GM12864 (cell line): ENCODE measurements around the gene DNPEP.

Experiments
- DNase-seq: peaks from one replicate; pipeline ENCODE4 v3.0.0-alpha.2; 2011; ENCODE audit warnings: low read depth
- H3K4me3 ChIP-seq: 2 replicates; pipeline ENCODE4 v1.5.1; 2011; ENCODE audit warnings: mild to moderate bottlenecking, low read depth, low read length, control low read depth
- TF ChIP-seq, protein P1 (sequence below): IDR thresholded peaks from 2 replicates; pipeline ENCODE4 v1.5.1; 2011; ENCODE audit warnings: low read depth, mild to moderate bottlenecking, moderate library complexity, low read length, control low read depth, inconsistent platforms; ENCODE audit errors: missing control alignments

DNPEP gene

DNA sequence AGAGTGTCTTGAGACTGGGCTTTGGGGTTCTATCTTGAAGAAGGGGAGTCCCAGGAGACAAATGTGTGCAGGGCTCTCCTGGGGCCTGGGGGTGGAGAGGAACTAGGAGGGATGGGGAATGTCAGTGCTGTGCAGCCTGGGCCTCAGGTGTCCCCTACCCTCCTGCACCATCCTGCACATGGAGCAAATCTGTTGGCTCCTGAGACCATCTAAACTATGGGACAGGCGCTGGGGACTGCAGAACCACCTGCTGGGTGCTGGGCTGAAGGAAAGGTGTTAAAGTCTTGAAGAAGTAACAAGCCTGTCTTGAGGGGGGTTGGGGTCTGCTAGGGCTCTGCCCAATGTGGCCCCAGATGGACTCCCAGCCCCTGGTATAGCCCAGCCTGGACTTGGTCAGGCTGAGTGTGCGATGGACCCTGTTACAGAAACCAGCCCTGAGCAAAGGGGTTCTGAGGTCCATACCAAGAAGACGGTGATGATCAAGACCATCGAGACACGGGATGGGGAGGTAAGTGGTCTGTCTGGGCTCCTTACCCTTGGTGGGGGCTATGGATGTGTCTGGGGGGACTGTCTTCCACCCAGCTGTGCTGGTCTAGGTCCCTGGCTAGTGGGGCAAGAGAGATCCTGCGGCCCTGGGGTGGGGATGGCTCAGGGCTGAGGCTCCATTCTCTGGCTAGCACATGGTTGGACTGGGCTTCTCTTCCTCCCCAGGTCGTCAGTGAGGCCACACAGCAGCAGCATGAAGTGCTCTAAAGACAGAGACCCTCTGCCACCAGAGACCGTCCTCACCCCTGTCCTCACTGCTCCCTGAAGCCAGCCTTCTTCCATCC is 37.7 kb upstream of the DNPEP start:
- DNase-seq: no peak
- H3K4me3 ChIP-seq: no peak overlapping the region
- TF ChIP-seq, protein P1, sequence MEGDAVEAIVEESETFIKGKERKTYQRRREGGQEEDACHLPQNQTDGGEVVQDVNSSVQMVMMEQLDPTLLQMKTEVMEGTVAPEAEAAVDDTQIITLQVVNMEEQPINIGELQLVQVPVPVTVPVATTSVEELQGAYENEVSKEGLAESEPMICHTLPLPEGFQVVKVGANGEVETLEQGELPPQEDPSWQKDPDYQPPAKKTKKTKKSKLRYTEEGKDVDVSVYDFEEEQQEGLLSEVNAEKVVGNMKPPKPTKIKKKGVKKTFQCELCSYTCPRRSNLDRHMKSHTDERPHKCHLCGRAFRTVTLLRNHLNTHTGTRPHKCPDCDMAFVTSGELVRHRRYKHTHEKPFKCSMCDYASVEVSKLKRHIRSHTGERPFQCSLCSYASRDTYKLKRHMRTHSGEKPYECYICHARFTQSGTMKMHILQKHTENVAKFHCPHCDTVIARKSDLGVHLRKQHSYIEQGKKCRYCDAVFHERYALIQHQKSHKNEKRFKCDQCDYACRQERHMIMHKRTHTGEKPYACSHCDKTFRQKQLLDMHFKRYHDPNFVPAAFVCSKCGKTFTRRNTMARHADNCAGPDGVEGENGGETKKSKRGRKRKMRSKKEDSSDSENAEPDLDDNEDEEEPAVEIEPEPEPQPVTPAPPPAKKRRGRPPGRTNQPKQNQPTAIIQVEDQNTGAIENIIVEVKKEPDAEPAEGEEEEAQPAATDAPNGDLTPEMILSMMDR: no peak

DNA sequence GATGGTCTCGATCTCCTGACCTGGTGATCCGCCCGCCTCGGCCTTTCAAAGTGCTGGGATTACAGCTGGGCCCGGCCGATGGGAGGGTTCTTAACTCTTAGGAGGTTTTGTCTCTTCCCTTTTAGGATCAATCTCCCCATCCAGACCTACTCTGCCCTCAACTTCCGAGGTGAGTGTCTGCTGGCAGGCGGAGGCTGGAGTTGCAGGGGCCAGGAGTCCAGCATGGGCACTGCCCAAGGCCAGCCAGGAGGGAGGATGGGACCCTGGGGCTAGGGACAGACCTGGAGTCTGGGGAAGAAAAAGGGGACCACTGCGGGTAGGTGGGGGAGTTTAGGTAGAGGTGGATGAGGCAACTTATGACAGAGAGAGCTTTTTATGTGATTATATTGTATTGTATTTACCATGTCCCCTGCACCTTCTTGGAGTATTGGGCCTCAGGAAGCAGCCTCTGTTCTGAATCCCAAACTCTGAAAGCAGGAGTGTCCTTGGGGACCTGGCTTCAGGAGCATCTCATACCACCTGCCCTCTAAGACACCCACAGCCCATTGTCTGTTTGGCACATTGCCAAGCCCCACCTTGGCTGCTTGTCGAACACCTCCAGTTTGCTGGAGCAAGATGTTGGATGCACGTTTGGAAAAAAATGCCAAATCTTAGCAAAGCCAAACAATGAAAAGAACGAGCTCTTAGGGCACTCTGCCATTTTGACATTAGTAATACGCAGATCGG is 36.1 kb upstream of the DNPEP start:
- no peak overlapping the region for H3K4me3 ChIP-seq
- no peak for DNase-seq
- TF ChIP-seq, protein P1: no peak

DNA sequence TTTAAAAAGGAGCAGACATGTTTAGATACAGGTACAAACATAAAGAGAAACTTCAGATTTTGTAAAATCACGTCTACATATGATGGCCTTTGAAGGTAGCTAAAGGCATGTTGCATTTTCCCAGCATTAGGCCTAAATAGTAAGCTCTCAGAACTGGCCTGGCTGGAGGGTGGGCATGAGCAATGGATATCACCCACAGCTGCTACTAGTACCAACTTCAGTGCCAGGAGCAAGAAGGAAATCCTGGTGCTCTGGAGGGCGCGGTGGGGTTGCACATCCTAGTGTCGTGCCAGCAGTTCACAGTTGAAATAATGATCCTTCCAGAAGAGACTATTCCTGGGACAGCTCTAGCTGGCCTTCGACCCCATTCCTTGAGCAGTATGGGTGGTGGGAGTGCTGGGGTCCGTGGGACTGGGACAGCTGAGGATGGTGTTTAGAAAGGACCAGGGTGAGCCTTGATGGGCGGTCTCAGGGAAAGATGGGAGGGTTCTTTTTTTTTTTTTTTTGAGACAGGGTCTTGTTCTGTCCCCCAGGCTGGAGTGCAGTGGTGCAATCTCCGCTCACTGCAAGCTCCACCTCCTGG is 35.3 kb upstream of the DNPEP start:
- H3K4me3 ChIP-seq: no peak overlapping the region
- TF ChIP-seq, protein P1: no peak
- no peak for DNase-seq

DNA sequence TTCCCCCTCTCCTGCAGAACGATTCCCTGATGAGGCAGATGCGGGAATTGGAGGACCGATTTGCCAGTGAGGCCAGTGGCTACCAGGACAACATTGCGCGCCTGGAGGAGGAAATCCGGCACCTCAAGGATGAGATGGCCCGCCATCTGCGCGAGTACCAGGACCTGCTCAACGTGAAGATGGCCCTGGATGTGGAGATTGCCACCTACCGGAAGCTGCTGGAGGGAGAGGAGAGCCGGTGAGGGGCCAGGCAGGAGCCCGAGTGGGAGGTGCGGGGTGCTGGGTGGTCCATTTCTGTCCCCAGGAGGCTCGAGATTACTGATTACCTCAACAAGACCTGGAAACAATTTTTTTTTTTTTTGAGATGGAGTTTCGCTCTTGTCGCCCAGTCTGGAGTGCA is 33.6 kb upstream of the DNPEP start:
- TF ChIP-seq, protein P1: no peak
- no peak for DNase-seq
- H3K4me3 ChIP-seq: no peak overlapping the region

DNA sequence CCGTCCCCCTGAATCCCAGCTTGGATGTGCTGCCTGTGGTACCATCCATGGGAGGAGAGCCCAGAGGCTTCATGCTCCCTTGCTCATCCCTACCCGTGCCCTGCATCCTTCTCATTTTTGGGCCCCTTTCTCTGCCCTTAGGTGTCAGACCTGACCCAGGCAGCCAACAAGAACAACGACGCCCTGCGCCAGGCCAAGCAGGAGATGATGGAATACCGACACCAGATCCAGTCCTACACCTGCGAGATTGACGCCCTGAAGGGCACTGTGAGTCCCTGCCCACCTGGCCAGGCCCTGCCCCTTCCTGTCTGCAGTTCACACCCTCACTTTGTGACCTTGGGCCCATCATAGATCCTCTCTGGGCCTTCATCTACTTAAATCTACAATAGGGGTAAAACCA is 33.0 kb upstream of the DNPEP start:
- no peak overlapping the region for H3K4me3 ChIP-seq
- TF ChIP-seq, protein P1: no peak
- no peak for DNase-seq

DNA sequence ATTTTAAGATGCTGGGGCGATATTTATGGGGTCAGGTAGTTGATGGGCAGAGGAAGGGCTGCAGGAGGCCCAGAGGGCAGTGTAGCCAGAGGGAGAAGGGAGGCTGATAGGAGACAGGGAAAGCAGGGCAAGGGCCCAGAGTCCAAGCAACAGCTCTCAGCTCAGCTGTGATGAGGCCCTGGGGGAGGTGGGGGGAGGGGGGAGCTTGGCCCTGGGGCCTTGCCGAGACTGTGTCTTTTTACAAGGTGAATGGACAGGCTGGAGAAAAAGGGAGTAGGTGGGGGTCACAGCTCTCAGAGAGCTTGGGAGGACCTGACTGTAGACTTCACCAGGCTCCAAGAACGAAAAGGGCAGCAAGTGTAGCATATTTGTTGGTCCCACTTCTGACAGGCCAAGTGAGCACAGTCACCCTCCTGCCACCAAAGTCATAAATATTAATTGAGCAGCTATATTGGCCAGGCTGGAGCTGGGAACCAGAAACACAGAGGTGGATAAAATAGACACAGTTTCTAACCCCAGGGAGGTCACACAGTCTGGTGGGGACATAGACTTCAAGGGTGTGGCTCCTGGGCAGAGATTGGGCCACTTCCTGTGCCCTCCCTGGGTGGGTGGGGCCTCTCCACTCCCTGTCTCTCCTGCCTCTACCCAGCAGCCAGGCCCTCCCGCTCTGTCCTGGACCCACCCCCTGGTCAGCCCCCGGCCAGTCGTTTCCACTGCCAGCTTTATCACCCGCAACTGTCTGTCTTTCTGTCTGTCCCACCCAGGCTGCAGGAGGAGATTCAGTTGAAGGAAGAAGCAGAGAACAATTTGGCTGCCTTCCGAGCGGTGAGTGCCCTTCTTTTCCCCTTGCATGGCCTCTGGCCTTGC is 31.9 kb upstream of the DNPEP start:
- DNase-seq: no peak
- TF ChIP-seq, protein P1: no peak
- no peak overlapping the region for H3K4me3 ChIP-seq
